GM12872 (cell line): ENCODE measurements around the gene EIF2B1.

Experiments used
- CTCF ChIP-seq: IDR thresholded peaks from 3 replicates; pipeline ENCODE4 v1.5.1; 2011; ENCODE audit warnings: low read depth, mild to moderate bottlenecking, low read length, moderate library complexity; ENCODE audit not compliant: insufficient read depth

Gene EIF2B1

GRCh38 chr12:123578243-123578642 is 55.2 kb downstream of the EIF2B1 start:
- TF ChIP-seq CTCF: no peak

- no peak for TF ChIP-seq CTCF
Observed at GRCh38 chr12:123576611-123577010, 56.9 kb downstream of the EIF2B1 start.

- TF ChIP-seq CTCF: no peak
Observed at GRCh38 chr12:123573870-123574269, 59.6 kb downstream of the EIF2B1 start.

- TF ChIP-seq CTCF: no peak
Observed at GRCh38 chr12:123572391-123572790, 61.1 kb downstream of the EIF2B1 start.

GRCh38 chr12:123571343-123571813 is 62.1 kb downstream of the EIF2B1 start:
- no peak for TF ChIP-seq CTCF
